Fibroblast of lung (primary cell): ENCODE data around the gene CALHM6.

ENCODE experiments used
- EZH2 ChIP-seq: IDR thresholded peaks from 2 replicates; pipeline ENCODE4 v1.5.1; 2012; ENCODE audit warnings: low read length, control low read depth, mild to moderate bottlenecking; ENCODE audit errors: missing control alignments
- TF ChIP-seq, protein P1 (sequence below), 2 donors: IDR thresholded peaks in 1 of 2; conservative IDR thresholded peaks in 1 of 2; 1 replicate in 1 of 2; 2 replicates in 1 of 2; pipeline ENCODE4 v1.5.1; 2011 to 2012; ENCODE audit warnings: low read length in 2 of 2, control low read depth in 1 of 2, inconsistent platforms in 1 of 2, low read depth in 1 of 2, mild to moderate bottlenecking in 1 of 2

- TF ChIP-seq, protein P1, sequence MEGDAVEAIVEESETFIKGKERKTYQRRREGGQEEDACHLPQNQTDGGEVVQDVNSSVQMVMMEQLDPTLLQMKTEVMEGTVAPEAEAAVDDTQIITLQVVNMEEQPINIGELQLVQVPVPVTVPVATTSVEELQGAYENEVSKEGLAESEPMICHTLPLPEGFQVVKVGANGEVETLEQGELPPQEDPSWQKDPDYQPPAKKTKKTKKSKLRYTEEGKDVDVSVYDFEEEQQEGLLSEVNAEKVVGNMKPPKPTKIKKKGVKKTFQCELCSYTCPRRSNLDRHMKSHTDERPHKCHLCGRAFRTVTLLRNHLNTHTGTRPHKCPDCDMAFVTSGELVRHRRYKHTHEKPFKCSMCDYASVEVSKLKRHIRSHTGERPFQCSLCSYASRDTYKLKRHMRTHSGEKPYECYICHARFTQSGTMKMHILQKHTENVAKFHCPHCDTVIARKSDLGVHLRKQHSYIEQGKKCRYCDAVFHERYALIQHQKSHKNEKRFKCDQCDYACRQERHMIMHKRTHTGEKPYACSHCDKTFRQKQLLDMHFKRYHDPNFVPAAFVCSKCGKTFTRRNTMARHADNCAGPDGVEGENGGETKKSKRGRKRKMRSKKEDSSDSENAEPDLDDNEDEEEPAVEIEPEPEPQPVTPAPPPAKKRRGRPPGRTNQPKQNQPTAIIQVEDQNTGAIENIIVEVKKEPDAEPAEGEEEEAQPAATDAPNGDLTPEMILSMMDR (conservative IDR thresholded peaks at IDR 0.05 in 1 of 2, IDR thresholded peaks at IDR 0.05 in 1 of 2; ENCODE audit: low read depth in 1 of 2, low read length in 2 of 2), result no peak
- no peak for TF ChIP-seq EZH2
Observed at GRCh38 chr6:116500969-116501433, 39.8 kb downstream of the CALHM6 start.
